ENCODE data around the gene CD1B. TPM values are rescaled to one million over a fixed set of nuclear protein-coding genes. Genes with fewer than 3 reads are reported as not detected.

The CD1B gene
- total and polyA plus RNA-seq, 2 donors (not counting 3 experiments of a cell fraction or from before 2014, with no cell fraction given) = not detected

DNA sequence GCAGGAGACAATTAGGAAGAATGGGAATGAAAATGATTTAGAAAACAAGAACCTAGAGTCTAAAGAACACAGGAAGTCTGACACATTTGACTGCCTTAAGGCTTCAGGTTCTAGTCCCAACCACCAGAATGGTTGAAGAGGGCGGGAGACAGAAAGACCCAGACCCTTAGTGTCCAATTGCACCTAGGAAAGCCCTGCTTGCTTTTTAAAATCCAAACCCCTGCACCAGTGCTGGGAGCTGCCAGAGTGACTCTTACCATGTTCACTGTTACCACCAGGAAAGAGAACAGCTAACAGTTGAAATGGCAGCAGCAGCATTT, 265 bp downstream of the CD1B start:
- Histone ChIP-seq H3K9me3 (replicated peaks; ENCODE audit: control insufficient read depth, insufficient read depth, low read length) (no peaks in the 10 kb centered on the region), H3K9ac (replicated peaks; ENCODE audit: extremely low read depth, insufficient read depth, low read length) (no peak overlapping the region), H3K27ac (ENCODE audit: insufficient read depth, low read depth, low read length) (no peak overlapping the region), H4K20me1 (replicated peaks; ENCODE audit: control insufficient read depth, extremely low read depth, insufficient read depth, low read length) (no peaks in the 10 kb centered on the region), H3K9me1 (replicated peaks; ENCODE audit: control insufficient read depth, extremely low read depth, insufficient read depth, low read length) (no peaks in the 10 kb centered on the region), H3K27me3 (ENCODE audit: control insufficient read depth in 2 of 2, insufficient read depth in 2 of 2, low read length in 2 of 2) (no peaks in the 10 kb centered on the region), H3K4me1 (ENCODE audit: control insufficient read depth, extremely low read depth, insufficient read depth, low read length) (no peaks in the 10 kb centered on the region), H3K4me2 (ENCODE audit: insufficient read depth, low read length) (no peak overlapping the region), H3K4me3 (replicated peaks in 1 of 3; ENCODE audit: insufficient read depth in 1 of 3, low read depth in 1 of 3, low read length in 3 of 3) (no peak overlapping the region), H3K36me3 (ENCODE audit: control insufficient read depth in 2 of 2, extremely low read depth in 1 of 2, insufficient read depth in 2 of 2, low read length in 2 of 2) (no peaks in the 10 kb centered on the region), H2AFZ (ENCODE audit: low read depth, low read length) (no peak overlapping the region), H3K79me2 (ENCODE audit: control insufficient read depth, insufficient read depth, low read length) (no peaks in the 10 kb centered on the region)
- CTCF ChIA-PET = no interaction called here
- dilution Hi-C loops (cut with MboI; ENCODE audit: extremely low pct_ligation_motif_present, low sequenced_read_pairs) (no loop called here), intact Hi-C loops (cut with micrococcal nuclease) (no loop called here)
- FAIRE-seq (no peak), DNase-seq (ENCODE audit: low read depth, low spot score) (no peak)
- BruUV-seq (replicated peaks) = no TSS peak
- TF ChIP-seq, protein P1, sequence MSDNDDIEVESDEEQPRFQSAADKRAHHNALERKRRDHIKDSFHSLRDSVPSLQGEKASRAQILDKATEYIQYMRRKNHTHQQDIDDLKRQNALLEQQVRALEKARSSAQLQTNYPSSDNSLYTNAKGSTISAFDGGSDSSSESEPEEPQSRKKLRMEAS (IDR thresholded peaks at IDR 0.05; ENCODE audit: insufficient read depth, insufficient read length) = no peak
- TF ChIP-seq JUN (IDR thresholded peaks at IDR 0.05; ENCODE audit: borderline replicate concordance, insufficient read depth, insufficient read length, low read depth) = no peak
- no peak for TF ChIP-seq FOS (IDR thresholded peaks at IDR 0.05; ENCODE audit: borderline replicate concordance, insufficient read depth, low read length)
- TF ChIP-seq POLR2AphosphoS5 (IDR thresholded peaks at IDR 0.05; ENCODE audit: insufficient read depth, low read depth, low read length) = no peak
- no peak for TF ChIP-seq MYC (IDR thresholded peaks at IDR 0.05; ENCODE audit: low read depth, low read length)
- no peak for TF ChIP-seq EZH2 (IDR thresholded peaks at IDR 0.05; ENCODE audit: borderline replicate concordance, low read depth, low read length, severe bottlenecking)
- TF ChIP-seq POLR2A (IDR thresholded peaks at IDR 0.05; ENCODE audit: low read depth, low read length) = no peak
- no peak for TF ChIP-seq GATA2 (IDR thresholded peaks at IDR 0.05; ENCODE audit: insufficient read depth, insufficient read length, low read depth, low read length)
- TF ChIP-seq, protein P2, sequence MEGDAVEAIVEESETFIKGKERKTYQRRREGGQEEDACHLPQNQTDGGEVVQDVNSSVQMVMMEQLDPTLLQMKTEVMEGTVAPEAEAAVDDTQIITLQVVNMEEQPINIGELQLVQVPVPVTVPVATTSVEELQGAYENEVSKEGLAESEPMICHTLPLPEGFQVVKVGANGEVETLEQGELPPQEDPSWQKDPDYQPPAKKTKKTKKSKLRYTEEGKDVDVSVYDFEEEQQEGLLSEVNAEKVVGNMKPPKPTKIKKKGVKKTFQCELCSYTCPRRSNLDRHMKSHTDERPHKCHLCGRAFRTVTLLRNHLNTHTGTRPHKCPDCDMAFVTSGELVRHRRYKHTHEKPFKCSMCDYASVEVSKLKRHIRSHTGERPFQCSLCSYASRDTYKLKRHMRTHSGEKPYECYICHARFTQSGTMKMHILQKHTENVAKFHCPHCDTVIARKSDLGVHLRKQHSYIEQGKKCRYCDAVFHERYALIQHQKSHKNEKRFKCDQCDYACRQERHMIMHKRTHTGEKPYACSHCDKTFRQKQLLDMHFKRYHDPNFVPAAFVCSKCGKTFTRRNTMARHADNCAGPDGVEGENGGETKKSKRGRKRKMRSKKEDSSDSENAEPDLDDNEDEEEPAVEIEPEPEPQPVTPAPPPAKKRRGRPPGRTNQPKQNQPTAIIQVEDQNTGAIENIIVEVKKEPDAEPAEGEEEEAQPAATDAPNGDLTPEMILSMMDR (IDR thresholded peaks at IDR 0.05; ENCODE audit: extremely low read depth in 1 of 2, insufficient read depth in 1 of 2, low read depth in 1 of 2, low read length in 2 of 2) = no peak
- POLR2A ChIA-PET = no interaction called here

Data from endothelial cell of umbilical vein (primary cell).